ENCODE data around the gene HDAC4. TPM values are rescaled to one million over a fixed set of nuclear protein-coding genes. Genes with fewer than 3 reads are reported as not detected.

The HDAC4 gene
- total RNA-seq, 1 experiment from 2014 or later, result 40.1 TPM

DNA sequence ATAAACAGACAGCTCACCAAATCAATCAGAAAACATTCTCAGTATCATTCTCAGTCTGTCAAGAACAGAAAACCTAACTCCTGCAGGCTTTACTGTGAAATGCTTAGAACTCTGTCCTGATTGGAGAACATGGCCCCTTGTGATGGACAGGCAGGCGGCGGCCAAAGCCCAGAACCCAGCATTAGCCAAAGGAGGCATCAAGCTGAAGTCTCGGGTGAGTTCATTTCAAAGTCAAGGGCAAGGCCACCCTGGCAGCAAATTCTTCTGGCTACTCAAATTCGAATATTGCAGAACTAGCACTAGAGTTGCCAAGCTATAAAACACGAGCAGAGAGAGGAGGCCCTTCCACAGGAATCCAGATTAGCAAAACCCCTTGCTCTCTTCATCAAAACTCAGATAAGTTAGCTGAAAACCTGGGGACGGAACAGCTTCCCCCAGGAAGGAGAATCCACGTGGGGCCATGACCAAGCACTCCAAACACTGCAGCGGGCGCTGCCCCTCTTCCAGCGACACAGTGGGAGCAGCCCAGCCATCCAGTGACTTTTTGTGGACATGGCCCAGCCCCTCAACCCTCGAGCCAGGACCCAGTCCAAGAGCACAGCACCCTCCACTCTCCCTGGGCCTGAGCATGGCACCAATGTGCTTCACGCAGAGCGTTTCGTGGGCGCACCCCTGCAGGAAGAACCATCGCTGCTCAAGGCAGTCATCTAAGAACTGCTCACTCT, 98.6 kb downstream of the HDAC4 start:
- Histone ChIP-seq H3K9me3 (ENCODE audit: control insufficient read depth, insufficient read depth, low read depth, low read length) (no peaks in the 10 kb centered on the region), H3K4me3 (ENCODE audit: low read depth in 2 of 2, low read length in 2 of 2) (no peak overlapping the region), H3K4me1 (ENCODE audit: control insufficient read depth, insufficient read depth, low read length) (peaks cover 25% of the 10 kb centered on the region), H3K27ac (ENCODE audit: low read length) (no peak overlapping the region), H3K27me3 (ENCODE audit: control insufficient read depth, insufficient read depth, low read length) (no peaks in the 10 kb centered on the region), H3K36me3 (ENCODE audit: control insufficient read depth, insufficient read depth, low read length) (no peaks in the 10 kb centered on the region)
- no peak for TF ChIP-seq TCF7L2 (IDR thresholded peaks at IDR 0.05; ENCODE audit: low read depth, low read length)
- TF ChIP-seq, protein P1, sequence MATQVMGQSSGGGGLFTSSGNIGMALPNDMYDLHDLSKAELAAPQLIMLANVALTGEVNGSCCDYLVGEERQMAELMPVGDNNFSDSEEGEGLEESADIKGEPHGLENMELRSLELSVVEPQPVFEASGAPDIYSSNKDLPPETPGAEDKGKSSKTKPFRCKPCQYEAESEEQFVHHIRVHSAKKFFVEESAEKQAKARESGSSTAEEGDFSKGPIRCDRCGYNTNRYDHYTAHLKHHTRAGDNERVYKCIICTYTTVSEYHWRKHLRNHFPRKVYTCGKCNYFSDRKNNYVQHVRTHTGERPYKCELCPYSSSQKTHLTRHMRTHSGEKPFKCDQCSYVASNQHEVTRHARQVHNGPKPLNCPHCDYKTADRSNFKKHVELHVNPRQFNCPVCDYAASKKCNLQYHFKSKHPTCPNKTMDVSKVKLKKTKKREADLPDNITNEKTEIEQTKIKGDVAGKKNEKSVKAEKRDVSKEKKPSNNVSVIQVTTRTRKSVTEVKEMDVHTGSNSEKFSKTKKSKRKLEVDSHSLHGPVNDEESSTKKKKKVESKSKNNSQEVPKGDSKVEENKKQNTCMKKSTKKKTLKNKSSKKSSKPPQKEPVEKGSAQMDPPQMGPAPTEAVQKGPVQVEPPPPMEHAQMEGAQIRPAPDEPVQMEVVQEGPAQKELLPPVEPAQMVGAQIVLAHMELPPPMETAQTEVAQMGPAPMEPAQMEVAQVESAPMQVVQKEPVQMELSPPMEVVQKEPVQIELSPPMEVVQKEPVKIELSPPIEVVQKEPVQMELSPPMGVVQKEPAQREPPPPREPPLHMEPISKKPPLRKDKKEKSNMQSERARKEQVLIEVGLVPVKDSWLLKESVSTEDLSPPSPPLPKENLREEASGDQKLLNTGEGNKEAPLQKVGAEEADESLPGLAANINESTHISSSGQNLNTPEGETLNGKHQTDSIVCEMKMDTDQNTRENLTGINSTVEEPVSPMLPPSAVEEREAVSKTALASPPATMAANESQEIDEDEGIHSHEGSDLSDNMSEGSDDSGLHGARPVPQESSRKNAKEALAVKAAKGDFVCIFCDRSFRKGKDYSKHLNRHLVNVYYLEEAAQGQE (IDR thresholded peaks at IDR 0.05; ENCODE audit: insufficient read depth in 1 of 2, low read depth in 2 of 2, low read length in 1 of 2), result no peak
- TF ChIP-seq SIN3A (IDR thresholded peaks at IDR 0.05; ENCODE audit: borderline replicate concordance, insufficient read depth, low read depth, low read length), result no peak
- no peak for TF ChIP-seq POLR2AphosphoS5 (IDR thresholded peaks at IDR 0.05; ENCODE audit: low read depth, low read length)
- TF ChIP-seq, protein P2, sequence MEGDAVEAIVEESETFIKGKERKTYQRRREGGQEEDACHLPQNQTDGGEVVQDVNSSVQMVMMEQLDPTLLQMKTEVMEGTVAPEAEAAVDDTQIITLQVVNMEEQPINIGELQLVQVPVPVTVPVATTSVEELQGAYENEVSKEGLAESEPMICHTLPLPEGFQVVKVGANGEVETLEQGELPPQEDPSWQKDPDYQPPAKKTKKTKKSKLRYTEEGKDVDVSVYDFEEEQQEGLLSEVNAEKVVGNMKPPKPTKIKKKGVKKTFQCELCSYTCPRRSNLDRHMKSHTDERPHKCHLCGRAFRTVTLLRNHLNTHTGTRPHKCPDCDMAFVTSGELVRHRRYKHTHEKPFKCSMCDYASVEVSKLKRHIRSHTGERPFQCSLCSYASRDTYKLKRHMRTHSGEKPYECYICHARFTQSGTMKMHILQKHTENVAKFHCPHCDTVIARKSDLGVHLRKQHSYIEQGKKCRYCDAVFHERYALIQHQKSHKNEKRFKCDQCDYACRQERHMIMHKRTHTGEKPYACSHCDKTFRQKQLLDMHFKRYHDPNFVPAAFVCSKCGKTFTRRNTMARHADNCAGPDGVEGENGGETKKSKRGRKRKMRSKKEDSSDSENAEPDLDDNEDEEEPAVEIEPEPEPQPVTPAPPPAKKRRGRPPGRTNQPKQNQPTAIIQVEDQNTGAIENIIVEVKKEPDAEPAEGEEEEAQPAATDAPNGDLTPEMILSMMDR (IDR thresholded peaks at IDR 0.05), result no peak
- no peak for DNase-seq (ENCODE audit: low read depth, low spot score)
- in situ Hi-C loops (cut with HindIII; ENCODE audit: low pct_unique_long_range_greater_than_20kb, low sequenced_read_pairs) (no loop called here), intact Hi-C loops (cut with micrococcal nuclease; ENCODE audit: unreplicated experiment) (no loop called here)
- ChIA-PET CTCF (no interaction called here), POLR2A (no interaction called here)
- no TSS peak for BruUV-seq (replicated peaks)
- no peak for ATAC-seq

DNA sequence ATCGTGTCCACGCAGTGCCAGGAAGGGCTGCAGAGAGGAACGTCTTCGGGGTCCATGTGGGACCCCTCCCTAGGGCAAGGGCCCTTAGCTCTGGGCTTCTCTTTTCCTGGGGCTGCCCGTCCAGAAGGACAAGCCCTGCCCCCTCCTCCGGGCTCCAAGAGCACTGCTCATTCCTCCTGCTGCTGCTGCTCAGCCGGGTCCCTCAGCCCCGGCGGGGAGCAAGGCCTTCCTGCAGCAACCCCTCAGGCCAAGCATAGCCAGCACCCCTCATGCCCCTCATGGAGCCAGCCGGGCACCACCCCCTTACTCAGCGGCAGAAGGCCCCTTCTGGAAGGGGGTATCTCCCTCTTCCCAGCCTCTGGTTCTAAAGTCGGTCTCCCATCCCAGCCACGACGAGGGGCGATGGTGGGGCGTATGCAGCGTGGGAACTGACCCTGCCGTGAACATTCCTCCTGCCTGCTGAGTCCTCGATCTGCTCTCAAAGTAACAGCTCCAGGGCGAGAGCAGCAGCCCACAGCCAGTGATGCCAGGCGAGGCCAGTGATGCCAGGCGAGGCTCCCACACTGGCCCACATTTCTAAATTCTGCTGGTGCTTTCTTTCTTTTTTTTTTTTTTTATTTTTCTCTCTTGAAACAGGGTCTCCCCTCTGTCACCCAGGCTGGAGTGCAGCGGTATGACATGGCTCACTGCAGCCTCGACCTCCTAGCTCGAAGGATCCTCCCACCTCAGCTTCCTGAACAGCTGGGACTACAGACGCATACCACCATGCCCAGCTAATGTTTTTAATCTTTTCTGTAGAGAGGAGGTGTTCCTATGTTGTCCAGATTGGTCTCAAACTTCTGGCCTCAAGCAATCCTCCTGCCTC, 99.7 kb downstream of the HDAC4 start:
- Histone ChIP-seq H3K36me3 (ENCODE audit: control insufficient read depth, insufficient read depth, low read length) (no peaks in the 10 kb centered on the region), H3K27me3 (ENCODE audit: control insufficient read depth, insufficient read depth, low read length) (no peaks in the 10 kb centered on the region), H3K4me3 (ENCODE audit: low read depth in 2 of 2, low read length in 2 of 2) (no peak overlapping the region), H3K27ac (ENCODE audit: low read length) (no peak overlapping the region), H3K4me1 (ENCODE audit: control insufficient read depth, insufficient read depth, low read length) (peaks cover 25% of the 10 kb centered on the region), H3K9me3 (ENCODE audit: control insufficient read depth, insufficient read depth, low read depth, low read length) (no peaks in the 10 kb centered on the region)
- in situ Hi-C loops (cut with HindIII; ENCODE audit: low pct_unique_long_range_greater_than_20kb, low sequenced_read_pairs), result no loop called here
- ChIA-PET CTCF (no interaction called here), POLR2A (no interaction called here)
- no peak for TF ChIP-seq TCF7L2 (IDR thresholded peaks at IDR 0.05; ENCODE audit: low read depth, low read length)
- no peak for TF ChIP-seq SIN3A (IDR thresholded peaks at IDR 0.05; ENCODE audit: borderline replicate concordance, insufficient read depth, low read depth, low read length)
- no peak for TF ChIP-seq POLR2AphosphoS5 (IDR thresholded peaks at IDR 0.05; ENCODE audit: low read depth, low read length)
- TF ChIP-seq, protein P1 (IDR thresholded peaks at IDR 0.05; ENCODE audit: insufficient read depth in 1 of 2, low read depth in 2 of 2, low read length in 1 of 2), result no peak
- no peak for DNase-seq (ENCODE audit: low read depth, low spot score)
- no peak for ATAC-seq
- no TSS peak for BruUV-seq (replicated peaks)
- intact Hi-C loops (cut with micrococcal nuclease; ENCODE audit: unreplicated experiment), result no loop called here
